Measurements from ENCODE around the gene RANBP2.
"Not testable (repeated sequence)": the region's sequence is repeated elsewhere in the genome, so short reads cannot be mapped to it uniquely, and the experiment has no call there.

Gene RANBP2

DNA sequence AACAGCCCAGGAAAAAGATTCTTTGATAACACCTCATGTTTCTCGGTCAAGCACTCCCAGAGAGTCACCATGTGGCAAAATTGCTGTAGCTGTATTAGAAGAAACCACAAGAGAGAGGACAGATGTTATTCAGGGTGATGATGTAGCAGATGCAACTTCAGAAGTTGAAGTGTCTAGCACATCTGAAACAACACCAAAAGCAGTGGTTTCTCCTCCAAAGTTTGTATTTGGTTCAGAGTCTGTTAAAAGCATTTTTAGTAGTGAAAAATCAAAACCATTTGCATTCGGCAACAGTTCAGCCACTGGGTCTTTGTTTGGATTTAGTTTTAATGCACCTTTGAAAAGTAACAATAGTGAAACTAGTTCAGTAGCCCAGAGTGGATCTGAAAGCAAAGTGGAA is 48.6 kb downstream of the RANBP2 start:
- H3K4me3 ChIP-seq (ENCODE audit: low read length); H3K9ac ChIP-seq (ENCODE audit: low read length); H3K4me2 ChIP-seq (ENCODE audit: low read length); H3K4me1 ChIP-seq (ENCODE audit: low read length); H3K27me3 ChIP-seq (ENCODE audit: low read depth, low read length); H3K9me3 ChIP-seq (ENCODE audit: insufficient read depth, low read length); H4K20me1 ChIP-seq (ENCODE audit: insufficient read depth, low read length); H2AFZ ChIP-seq (ENCODE audit: low read depth, low read length); H3K27ac ChIP-seq (ENCODE audit: low read length): not testable (repeated sequence)
- H3K79me2 ChIP-seq (ENCODE audit: low read length), result peaks cover 13% of the 10 kb centered on the region; the same call in 1 of the 2 replicates
- peaks cover 39% of the 10 kb centered on the region for H3K36me3 ChIP-seq (replicated peaks; ENCODE audit: low read depth, low read length)

DNA sequence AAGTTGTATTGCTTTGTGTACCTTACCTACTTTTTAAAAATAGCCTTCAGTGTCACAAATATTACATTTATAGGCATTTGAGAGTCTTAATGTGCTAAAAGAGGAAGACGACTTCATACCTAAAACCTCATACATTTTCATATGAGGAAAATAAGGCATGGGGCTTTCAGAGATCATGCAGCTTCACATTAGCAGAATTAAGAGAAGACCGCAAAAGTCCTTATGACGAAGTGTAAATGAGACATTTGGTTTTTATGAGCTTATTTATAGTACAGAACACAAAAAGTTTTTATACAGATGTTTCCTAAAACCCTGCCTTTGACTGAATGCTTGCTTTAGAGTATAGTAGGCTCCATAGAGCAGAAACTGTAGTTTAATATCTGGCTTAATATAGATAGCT is 57.2 kb downstream of the RANBP2 start:
- peak overlapping the region; percentile 87 for H3K27ac ChIP-seq (ENCODE audit: low read length)
- peaks cover 16% of the 10 kb centered on the region for H3K79me2 ChIP-seq (ENCODE audit: low read length)
- peaks cover 34% of the 10 kb centered on the region for H3K4me1 ChIP-seq (ENCODE audit: low read length)
- peak overlapping the region; percentile 70 for H3K4me2 ChIP-seq (ENCODE audit: low read length)
- no peaks in the 10 kb centered on the region for H4K20me1 ChIP-seq (ENCODE audit: insufficient read depth, low read length)
- H3K4me3 ChIP-seq (ENCODE audit: low read length), result peak overlapping the region; percentile 51
- H3K27me3 ChIP-seq (ENCODE audit: low read depth, low read length), result no peaks in the 10 kb centered on the region
- H3K36me3 ChIP-seq (replicated peaks; ENCODE audit: low read depth, low read length), result peaks cover 48% of the 10 kb centered on the region
- H2AFZ ChIP-seq (ENCODE audit: low read depth, low read length), result no peak overlapping the region
- H3K9me3 ChIP-seq (ENCODE audit: insufficient read depth, low read length), result no peaks in the 10 kb centered on the region
- H3K9ac ChIP-seq (ENCODE audit: low read length), result peak overlapping the region; percentile 49
- TF ChIP-seq, protein P1, sequence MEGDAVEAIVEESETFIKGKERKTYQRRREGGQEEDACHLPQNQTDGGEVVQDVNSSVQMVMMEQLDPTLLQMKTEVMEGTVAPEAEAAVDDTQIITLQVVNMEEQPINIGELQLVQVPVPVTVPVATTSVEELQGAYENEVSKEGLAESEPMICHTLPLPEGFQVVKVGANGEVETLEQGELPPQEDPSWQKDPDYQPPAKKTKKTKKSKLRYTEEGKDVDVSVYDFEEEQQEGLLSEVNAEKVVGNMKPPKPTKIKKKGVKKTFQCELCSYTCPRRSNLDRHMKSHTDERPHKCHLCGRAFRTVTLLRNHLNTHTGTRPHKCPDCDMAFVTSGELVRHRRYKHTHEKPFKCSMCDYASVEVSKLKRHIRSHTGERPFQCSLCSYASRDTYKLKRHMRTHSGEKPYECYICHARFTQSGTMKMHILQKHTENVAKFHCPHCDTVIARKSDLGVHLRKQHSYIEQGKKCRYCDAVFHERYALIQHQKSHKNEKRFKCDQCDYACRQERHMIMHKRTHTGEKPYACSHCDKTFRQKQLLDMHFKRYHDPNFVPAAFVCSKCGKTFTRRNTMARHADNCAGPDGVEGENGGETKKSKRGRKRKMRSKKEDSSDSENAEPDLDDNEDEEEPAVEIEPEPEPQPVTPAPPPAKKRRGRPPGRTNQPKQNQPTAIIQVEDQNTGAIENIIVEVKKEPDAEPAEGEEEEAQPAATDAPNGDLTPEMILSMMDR (IDR thresholded peaks at IDR 0.05; ENCODE audit: low read depth, low read length), result no peak
- no peak for TF ChIP-seq EZH2phosphoT487 (IDR thresholded peaks at IDR 0.05; ENCODE audit: low read depth)

GRCh38 chr2:108778857-108779256 is 59.6 kb downstream of the RANBP2 start:
- Histone ChIP-seq H2AFZ (ENCODE audit: low read depth, low read length) (no peak overlapping the region), H3K4me2 (ENCODE audit: low read length) (no peak overlapping the region)

GRCh38 chr2:108786008-108786353 is 66.7 kb downstream of the RANBP2 start:
- peaks cover 29% of the 10 kb centered on the region for H3K79me2 ChIP-seq (ENCODE audit: low read length)
- peak overlapping the region; percentile 79 for H3K9ac ChIP-seq (ENCODE audit: low read length)
- H3K27ac ChIP-seq (ENCODE audit: low read length), result peak overlapping the region; percentile 73
- no peaks in the 10 kb centered on the region for H3K9me3 ChIP-seq (ENCODE audit: insufficient read depth, low read length)
- no peak overlapping the region for H2AFZ ChIP-seq (ENCODE audit: low read depth, low read length)
- peaks cover 17% of the 10 kb centered on the region for H3K4me1 ChIP-seq (ENCODE audit: low read length)
- no peaks in the 10 kb centered on the region for H4K20me1 ChIP-seq (ENCODE audit: insufficient read depth, low read length)
- TF ChIP-seq, protein P1 (IDR thresholded peaks at IDR 0.05; ENCODE audit: low read depth, low read length), result no peak
- TF ChIP-seq EZH2phosphoT487 (IDR thresholded peaks at IDR 0.05; ENCODE audit: low read depth), result no peak
- H3K27me3 ChIP-seq (ENCODE audit: low read depth, low read length), result no peaks in the 10 kb centered on the region
- H3K4me2 ChIP-seq (ENCODE audit: low read length), result peak overlapping the region; percentile 76
- H3K36me3 ChIP-seq (replicated peaks; ENCODE audit: low read depth, low read length), result peaks cover 26% of the 10 kb centered on the region
- peak overlapping the region; percentile 94 for H3K4me3 ChIP-seq (ENCODE audit: low read length)

More at GRCh38 chr2:108778857-108779256, 59.6 kb downstream of the RANBP2 start:
- no peak overlapping the region for H3K4me3 ChIP-seq (ENCODE audit: low read length)
- H4K20me1 ChIP-seq (ENCODE audit: insufficient read depth, low read length), result no peaks in the 10 kb centered on the region
- TF ChIP-seq, protein P1 (IDR thresholded peaks at IDR 0.05; ENCODE audit: low read depth, low read length), result no peak
- TF ChIP-seq EZH2phosphoT487 (IDR thresholded peaks at IDR 0.05; ENCODE audit: low read depth), result no peak
- no peak overlapping the region for H3K27ac ChIP-seq (ENCODE audit: low read length)
- no peak overlapping the region for H3K9ac ChIP-seq (ENCODE audit: low read length)
- H3K9me3 ChIP-seq (ENCODE audit: insufficient read depth, low read length), result no peaks in the 10 kb centered on the region
- H3K4me1 ChIP-seq (ENCODE audit: low read length), result peaks cover 40% of the 10 kb centered on the region
- no peaks in the 10 kb centered on the region for H3K27me3 ChIP-seq (ENCODE audit: low read depth, low read length)
- peaks cover 39% of the 10 kb centered on the region for H3K36me3 ChIP-seq (replicated peaks; ENCODE audit: low read depth, low read length)
- peaks cover 16% of the 10 kb centered on the region for H3K79me2 ChIP-seq (ENCODE audit: low read length)

Measured in OCI-LY3 (cell line).